ENCODE measurements around the gene MAP7D3.
"Not testable (repeated sequence)": the region's sequence is repeated elsewhere in the genome, so short reads cannot be mapped to it uniquely, and the experiment has no call there.

Gene MAP7D3

DNA sequence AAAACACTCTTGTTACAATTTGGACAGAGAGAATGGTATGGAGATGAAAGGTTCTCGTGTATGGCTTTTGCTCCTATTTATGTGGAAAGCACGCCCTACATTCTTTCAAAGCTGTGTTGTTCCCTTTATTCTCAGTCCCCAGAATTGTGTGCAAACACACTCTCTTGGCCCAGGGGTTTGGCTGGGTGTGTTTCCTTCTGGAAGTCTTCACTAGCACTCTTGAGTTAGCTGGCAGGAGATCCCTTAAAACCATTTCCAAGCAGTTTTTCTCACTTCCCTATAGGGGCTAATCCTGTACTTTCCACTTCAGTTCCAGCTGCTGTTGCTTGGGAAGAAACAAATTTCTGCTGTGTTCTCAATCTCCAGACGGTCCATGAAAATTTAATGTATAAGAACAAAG is 68.8 kb downstream of the MAP7D3 start:
- no peak for DNase-seq (ENCODE audit: low read depth)

DNA sequence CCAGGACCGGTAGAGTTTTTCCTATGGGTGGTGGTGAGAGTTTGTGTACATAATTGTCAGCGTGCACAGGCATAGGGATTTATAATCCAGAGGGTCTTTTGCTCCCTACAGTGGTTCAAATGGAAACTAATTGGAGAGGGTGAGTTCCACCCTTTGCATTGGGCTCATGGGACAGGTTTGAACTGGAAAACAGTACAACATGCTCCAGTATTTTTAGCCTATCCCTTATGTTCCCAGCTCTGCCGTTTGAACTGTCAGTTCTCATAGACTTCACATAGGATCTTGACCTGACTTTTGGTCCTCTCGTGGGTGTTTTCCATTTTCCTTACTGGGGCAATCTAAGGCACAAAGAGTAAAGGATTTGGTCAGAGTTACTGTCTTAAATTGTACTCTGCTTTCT is 72.1 kb downstream of the MAP7D3 start:
- DNase-seq (ENCODE audit: low read depth), result no peak

DNA sequence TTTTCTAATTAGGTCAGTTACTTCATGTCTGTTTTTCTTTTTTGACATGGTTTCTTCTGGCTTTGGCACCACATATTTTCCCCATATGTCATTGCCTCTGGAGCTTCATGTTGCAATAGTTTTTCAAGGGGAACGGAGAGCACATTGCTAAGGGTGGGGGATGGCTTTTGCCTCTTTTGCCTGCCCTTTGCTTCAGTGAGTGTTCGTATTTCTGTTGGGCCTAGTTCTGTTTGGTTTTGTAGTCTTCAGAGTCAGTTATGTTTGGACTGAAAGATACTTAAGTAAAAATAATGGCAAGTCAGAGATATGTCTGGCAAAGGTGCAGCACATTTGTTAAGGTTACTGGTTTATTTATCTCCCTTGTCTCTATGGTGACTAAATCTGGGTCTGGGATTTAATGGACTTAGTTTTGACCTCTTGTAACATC is 74.8 kb downstream of the MAP7D3 start:
- DNase-seq (ENCODE audit: low read depth), result peak; percentile 92

DNA sequence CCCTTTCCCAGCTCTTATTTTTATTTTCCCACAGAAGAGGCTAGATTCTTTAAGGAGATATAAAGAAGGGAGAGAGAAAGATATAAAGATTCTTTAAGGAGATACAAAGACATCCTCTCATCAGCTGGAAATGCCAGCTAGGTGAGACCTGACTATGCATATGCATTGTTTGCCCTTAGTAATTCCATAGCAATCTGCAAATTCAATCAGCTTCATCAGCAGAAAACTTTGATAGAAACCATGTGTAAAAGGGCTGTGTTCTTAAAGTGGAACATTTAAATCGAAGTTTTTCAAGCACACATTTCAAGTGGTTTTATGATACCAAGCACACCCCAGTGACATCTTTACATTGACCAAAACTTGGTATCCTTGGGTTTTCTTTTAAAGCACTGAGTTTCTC is 79.8 kb downstream of the MAP7D3 start:
- no peak for DNase-seq (ENCODE audit: low read depth)

- peak; percentile 51 for DNase-seq (ENCODE audit: low read depth)
Observed at GRCh38 chrX:136170139-136170800, 80.9 kb downstream of the MAP7D3 start.

GRCh38 chrX:136168929-136169735 is 82.1 kb downstream of the MAP7D3 start:
- peak; percentile 94 for DNase-seq (ENCODE audit: low read depth)

DNA sequence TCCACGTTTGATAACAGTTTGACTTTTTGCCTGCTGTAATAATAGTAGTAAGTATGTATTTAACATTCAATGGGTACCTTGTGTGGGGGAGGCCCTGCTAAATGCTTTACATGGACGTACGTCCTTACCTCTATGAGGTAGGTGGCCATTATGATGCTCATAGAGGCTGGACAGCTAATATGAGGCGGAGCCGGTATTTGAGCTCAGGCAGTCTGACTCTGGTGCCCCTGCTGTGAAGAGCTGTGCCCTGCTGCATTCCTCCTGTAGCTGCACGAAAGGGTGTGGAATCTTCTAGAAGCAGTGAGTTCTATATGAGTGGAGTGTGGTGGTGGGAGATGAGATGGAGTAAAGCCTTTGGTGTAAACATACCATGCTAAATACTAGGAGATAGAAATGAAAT is 83.2 kb downstream of the MAP7D3 start:
- not testable (repeated sequence) for DNase-seq (ENCODE audit: low read depth)

- DNase-seq (ENCODE audit: low read depth), result peak; percentile 39
Observed at GRCh38 chrX:136166221-136166855, 84.9 kb downstream of the MAP7D3 start.

DNA sequence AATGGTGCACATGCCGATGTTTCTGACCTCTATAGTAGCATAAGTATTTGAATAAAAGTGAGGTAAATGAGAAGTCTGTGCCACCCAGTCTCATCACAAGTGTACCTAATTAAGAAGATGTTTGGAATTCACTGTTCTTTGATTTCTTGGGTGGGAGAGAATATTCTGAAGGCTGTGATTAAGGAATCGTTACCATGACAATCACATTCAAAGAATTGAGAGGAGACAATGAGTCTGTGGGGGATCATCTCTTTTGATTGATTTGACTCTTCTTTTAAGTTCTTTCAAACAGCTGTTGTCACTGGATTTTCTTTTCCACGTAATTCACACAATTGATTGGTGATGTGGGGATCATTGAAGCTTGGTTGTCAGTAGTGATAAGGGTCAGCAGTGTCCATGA is 85.8 kb downstream of the MAP7D3 start:
- DNase-seq (ENCODE audit: low read depth), result no peak

DNA sequence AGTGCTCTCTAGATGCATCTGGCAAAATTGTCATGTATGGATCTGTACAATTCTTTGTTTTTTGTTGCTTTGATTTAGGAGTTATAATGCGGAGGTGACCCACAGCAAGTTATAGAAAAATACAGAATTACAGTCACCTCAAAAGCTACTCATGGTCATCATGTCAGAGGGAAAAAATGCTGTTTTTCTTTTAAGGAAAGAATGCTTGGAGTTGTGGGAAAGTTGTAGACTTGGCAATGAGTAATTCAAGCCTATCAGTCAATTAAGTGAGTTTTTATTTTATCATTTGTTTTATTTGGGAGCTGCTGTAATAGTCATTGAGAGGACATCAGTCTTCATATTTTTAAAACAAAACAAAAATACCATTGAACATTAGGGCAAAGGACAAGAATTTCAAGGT is 87.5 kb downstream of the MAP7D3 start:
- DNase-seq (ENCODE audit: low read depth), result no peak
